NCI-H128 (cell line): ENCODE results near the gene INPP5A.

Experiments
- DNase-seq: peaks from one replicate; lab custom pipeline; 2025; ENCODE audit not compliant: unreplicated experiment; lab: John Stamatoyannopoulos, UW

The INPP5A gene

GRCh38 chr10:132687893-132688579, 150.4 kb downstream of the INPP5A start:
- no peak for DNase-seq

- DNase-seq, result no peak
Observed at GRCh38 chr10:132688580-132689420, 151.2 kb downstream of the INPP5A start.

DNA sequence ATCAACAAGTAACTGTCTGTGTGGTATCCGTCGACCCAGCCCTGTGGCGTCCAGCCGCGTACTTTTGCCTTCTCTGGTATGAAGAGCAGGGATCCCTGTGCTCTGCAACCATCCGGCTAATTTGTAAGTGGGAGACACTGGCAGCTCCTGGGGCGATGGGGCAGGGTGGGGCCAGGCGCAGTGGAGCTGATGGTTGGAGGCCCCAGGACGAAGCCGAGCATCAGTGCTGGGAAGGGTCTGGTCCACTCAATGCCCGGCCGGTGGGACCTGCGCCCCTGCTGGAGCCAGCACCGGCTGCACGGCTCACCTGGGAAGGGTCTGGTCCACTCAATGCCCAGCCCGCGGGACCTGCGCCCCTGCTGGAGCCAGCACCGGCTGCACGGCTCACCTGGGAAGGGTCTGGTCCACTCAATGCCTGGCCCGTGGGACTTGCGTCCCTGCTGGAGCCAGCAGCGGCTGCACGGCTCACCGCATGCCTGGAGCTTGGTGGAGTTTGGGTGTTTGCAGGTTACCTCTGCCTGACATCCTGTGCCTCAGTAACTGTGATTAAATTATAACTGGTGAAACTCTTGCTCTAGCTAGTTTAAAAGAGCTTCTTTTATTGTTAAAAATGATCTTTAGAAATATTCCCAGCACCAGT, 152.3 kb downstream of the INPP5A start:
- DNase-seq, result no peak

GRCh38 chr10:132690401-132690800, 152.8 kb downstream of the INPP5A start:
- DNase-seq, result no peak

DNA sequence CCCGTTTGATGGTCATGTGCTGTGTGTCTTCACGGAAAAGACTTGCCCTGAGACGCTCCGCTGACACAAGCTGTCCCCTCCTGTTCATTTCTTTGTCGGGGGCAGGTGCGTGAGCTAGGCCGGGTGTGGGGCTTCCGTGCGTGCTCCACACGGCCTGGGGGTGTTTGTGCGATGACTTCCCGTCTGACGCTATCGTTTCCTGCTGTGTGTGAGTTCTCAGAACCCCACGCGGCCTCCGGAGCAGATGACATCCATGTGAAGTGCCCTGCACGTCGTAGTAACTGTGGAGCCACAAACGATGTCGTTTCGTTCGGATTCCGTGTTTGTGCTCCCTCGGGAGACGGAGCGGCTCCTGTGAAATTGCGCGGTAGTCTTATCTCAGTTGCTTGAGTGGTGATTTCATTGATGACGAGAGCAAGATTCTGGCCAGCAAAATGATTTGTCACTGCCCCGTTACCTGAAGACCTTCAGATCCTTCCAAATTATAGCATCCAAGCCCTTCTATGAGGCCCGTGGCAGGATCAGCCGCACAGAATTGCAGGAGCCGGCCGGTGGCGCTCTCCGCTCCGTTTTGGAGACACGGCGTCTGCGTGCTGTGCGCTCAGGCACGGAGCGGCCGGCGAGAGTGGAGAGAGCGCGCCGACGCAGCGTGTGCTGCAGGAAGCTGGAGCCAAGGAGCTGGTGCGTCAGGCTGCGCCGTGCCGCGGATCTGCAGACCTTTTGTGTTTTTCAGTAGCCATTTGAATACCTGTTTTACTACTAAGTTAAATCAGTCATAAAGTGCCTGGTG, 153.4 kb downstream of the INPP5A start:
- no peak for DNase-seq

GRCh38 chr10:132691711-132692153, 154.1 kb downstream of the INPP5A start:
- no peak for DNase-seq

DNA sequence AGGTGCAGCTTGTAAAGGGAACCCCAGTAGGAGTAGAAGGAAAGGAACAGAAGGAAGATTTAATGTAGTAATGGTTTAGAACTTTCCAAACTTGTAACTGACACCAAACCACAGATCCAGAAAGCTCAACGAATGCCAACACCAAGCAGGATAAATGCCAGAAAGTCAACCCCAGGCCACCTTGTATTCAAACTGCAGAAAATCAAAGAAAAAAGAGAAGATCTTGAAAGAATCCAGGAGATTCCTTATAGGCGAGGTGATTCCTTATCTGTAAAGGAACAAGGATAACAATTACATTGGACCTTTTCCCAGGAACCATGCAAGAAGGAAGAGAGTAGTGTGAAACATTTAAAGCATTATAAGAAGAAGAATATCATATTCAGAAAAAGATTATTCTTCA, 154.7 kb downstream of the INPP5A start:
- DNase-seq, result no peak

DNA sequence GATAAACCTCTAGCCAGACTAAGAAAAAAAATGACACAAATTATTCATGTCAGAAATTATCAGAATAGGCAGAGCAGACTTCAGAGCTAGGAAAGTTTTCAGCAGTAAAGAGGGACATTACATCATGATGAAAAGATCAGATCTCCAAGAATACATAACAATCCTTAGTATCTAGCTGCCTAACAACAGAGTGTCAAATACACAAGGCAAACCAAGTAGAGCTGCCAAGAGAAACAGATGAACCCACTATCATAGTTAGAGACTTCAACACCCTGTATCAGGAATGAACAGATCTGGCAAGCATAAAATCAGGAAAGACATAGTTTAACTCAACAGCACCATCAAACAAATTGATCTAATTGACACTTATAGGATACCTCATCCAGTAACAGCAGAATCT, 156.1 kb downstream of the INPP5A start:
- DNase-seq, result no peak

- DNase-seq, result no peak
Observed at GRCh38 chr10:132696204-132696603, 158.6 kb downstream of the INPP5A start.

GRCh38 chr10:132696728-132697577, 159.4 kb downstream of the INPP5A start:
- DNase-seq, result no peak

- no peak for DNase-seq
Observed at GRCh38 chr10:132697578-132698200, 160.1 kb downstream of the INPP5A start.

DNA sequence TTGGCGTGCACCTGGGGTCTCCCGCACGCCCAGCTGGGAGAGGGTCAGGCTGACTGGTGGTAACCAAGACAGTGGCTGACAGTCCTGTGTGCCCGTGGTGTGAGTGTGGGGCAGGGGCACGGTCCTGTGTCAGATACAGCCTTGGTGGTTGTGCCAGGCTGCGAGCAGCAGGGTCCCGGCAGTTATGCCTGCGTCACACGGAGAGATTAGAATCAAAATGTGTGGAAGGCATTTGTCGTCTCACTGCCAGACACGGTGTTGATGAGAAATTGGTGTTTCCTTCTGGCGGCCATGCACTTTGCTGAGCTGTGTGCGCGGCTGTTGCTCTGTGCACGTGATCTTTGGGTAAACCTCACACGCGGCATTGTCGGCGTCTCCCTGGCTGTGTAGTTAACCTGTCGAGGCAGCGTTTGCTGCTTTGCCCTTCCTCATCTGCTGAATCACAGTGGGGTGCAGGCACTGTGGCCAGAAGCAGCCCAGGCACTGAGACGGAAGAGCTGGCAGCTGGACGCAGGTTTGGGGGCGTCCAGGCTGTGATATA, 160.7 kb downstream of the INPP5A start:
- DNase-seq, result no peak

DNA sequence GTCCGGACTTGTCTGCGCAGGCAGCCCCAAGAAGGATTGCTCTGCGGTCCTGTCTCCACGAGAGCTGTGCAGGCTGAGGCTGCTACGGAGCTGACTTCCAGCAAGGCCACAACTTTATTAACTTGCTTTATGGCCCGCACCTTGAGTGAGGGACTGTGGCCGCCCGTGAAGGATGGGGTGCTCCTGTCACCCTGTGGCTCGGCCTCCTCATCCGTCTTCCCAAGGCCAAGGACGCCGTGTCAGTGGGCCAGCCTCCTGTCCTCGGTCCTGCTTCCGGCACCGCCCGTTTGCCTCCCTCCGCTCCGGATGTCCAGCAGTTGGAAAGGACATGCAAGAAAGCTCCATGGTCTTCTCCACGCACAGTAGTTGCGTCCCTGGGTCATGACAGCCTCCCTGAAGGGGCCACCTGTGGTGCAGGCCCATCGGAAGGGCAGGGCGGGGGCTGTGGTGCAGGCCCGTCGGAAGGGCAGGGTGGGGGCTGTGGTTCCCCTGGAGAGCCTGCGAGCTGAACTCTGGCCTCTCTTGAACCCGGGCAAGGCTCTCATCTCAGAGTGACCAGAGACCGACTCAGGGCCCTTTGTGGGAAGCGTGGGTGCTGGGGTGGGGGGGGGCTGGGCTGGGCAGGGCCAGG, 161.3 kb downstream of the INPP5A start:
- no peak for DNase-seq

DNA sequence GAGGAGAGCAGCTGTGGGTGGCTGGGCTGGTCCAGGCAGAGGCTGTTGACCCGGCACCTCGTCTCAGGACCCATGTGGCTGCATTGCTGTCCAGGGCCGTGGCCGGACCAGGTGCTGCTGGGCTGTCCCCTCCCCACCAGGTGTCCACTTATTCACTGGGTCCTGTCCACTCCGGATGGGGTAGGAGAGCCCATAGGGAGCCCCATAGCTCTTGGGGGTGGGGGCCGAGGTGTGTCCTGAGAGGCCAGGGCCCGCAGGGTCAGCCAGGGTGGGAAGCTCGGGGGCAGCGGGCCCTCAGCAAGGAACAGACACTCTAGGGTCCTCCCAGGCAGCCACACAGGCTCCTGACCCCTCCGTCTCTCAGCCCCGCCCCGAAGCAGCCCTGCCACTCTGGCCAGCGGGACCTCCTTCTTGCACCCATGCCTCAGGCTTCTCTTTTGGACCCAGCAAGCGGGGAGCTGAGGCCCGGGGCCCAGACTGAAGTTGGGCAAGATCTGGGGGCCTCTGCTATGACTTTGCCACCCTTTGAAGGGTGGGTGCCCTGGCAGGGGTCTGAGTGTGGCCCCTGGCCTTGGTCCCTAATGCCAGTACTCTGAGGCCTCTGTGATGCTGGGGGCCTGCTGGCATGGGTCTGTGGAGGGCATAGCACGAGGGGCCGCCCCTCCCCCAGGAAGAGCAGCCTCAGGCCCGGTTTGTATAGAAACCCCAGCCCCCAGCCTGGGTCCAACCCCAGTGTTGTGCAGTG, 162.0 kb downstream of the INPP5A start:
- no peak for DNase-seq

DNA sequence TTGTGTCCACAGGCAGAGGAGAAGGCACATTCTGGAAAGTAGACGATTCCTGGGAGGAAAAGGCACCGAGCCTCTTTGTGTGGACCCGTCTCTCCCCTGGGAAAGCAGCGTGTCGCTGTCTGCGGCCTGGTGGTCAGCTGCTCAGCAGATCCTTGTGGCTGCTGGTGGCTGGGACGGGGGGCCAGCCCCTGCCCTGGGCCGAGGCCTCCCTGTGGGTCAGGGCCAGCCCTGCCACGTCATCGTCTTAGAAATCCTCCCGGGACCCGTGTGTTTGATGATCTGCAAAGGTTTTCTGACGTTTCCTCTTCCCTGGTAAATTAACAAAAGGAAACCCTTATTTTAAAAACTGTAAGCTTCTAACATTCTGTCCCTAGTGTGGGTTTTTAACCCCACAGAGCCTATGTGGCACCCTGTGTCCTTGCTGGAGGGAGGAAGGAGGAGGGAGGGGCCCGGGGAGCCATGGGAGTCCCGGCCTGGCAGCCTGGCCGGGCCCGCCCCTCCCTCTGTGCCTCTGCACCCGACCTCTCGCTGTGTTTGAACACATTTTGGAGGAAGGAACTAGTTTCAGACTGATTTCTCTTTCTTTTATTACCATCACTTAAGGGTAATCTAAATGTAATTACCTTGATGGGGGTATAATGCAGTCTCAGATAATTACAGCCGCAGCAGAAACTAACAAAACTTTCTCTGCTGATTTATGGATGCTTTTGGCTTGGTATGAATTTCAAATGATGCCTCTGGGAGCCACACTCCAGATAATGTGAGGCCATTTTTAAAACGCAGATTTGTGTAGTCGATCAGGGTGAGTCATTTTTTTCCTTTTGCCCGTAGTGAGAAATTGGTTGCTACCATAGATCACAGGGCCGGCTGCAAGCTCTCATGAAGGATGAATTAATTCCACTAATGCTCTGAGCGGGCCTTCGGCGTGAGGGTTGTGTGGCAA, 162.8 kb downstream of the INPP5A start:
- no peak for DNase-seq

DNA sequence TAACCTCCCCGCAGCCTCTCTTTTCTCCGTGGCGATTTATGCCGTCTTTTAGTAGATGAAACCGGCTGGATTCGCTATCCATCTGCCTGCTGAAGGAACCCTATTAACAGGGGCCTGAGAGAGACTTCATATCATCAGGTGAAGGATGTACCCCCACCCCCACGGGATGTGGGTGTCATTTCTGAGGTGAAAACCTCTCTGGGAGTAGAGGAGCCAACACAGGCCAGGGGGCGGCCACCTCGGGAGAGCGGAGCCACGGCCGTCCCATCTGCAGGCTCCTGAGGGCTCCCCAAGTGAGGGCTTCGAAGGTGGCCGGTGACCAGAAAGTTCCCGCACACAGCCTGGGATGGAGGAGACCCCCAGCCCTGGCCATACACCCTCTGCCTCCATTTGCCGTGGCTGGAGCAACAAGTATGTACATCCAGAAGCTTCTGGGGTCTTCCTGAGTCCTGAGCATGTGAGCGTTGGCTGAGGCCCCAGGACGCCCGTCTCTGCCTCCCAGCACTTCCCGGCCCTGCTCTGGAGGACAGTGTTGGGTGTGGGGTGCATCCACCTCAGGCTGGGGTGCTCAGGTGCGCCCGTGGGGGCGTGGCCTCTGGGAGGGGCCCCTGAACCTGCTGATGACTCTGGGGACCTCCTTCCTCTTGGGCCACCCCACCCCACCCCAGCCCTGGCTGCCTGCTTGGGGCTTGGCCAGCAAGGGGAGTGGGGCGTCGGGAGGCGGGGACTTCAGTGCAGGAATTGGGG, 163.7 kb downstream of the INPP5A start:
- DNase-seq, result no peak

DNA sequence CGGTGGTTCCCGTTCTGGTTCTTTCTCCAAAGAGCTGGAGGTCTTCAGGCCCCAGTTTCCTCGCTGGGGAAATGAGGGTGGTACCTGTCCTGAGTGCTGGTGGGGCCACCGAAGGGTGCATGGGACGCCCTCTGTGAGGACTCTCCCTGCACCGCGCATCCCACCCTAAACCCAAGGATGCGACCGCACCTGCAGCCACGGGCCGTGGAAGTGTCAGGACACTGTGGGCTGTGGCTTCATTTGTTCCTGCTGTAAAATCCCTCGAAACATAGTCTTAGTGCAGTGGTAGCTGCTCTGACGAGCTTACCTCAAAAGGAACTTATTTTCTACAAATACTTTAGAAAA, 164.2 kb downstream of the INPP5A start:
- DNase-seq, result no peak
